Mucosa of descending colon (tissue), 3 donors: ENCODE data around the gene NLRC3. TPM values are rescaled to one million over a fixed set of nuclear protein-coding genes. Genes with fewer than 3 reads are reported as not detected.
"Not testable (repeated sequence)": the region's sequence is repeated elsewhere in the genome, so short reads cannot be mapped to it uniquely, and the experiment has no call there.

Experiments used
- ATAC-seq: fragments of 200-7000 bp; cut with Tn5 transposase; one replicate; pipeline ENCODE4 v1.9.1; 2020; ENCODE audit warnings: mild to moderate bottlenecking, moderate library complexity
- DNase-seq, 3 donors: peaks; one replicate each; pipeline ENCODE4 v3.0.0-alpha.2; 2020
- H3K36me3 ChIP-seq: fragments of 200-600 bp; one replicate; pipeline ENCODE4 v1.8.0; 2021; ENCODE audit warnings: low read depth, mild to moderate bottlenecking
- H3K4me1 ChIP-seq: fragments of 200-600 bp; one replicate; pipeline ENCODE4 v1.8.0; 2021; ENCODE audit warnings: low read depth, mild to moderate bottlenecking
- H3K4me3 ChIP-seq: fragments of 200-600 bp; one replicate; pipeline ENCODE4 v1.8.0; 2021; ENCODE audit warnings: mild to moderate bottlenecking
- H3K9me3 ChIP-seq: fragments of 200-600 bp; one replicate; pipeline ENCODE4 v1.8.0; 2021; ENCODE audit warnings: mild to moderate bottlenecking
- intact Hi-C, 2 donors: fragments of 100-400 bp; cut with DNase I in 1 of 2; cut with micrococcal nuclease in 1 of 2; formaldehyde crosslinking; loops; one replicate each; pipeline versions ENCODE4 v1.11.0 to v1.11.1; 2022; cut with DNase I, micrococcal nuclease
- total RNA-seq, 3 donors: library from RNA; stranded (reverse); fragmentation: NEBNext Ultra II Directional in 2 of 3; extraction: Animal tissue kit (Norgen Biotek cat#: 25700) in 2 of 3; gene quantifications; one replicate each; pipeline versions ENCODE4 v1.2.1 to v1.2.4, GENCODE V29; 2021 to 2023
- TF ChIP-seq, protein P1 (sequence below): fragments of 200-600 bp; IDR thresholded peaks from one replicate; pipeline ENCODE4 v1.8.0; 2022; ENCODE audit warnings: antibody characterized with exemption, mild to moderate bottlenecking
- donor health status: DM: no; HTN: no; CAD: no; lungs with moderate emphysema.
- donor health status: DM: no; HTN: no; CAD: no.
- donor health status: DM: no; HTN: yes; CAD: no.

The NLRC3 gene
- total RNA-seq, 3 donors from 2014 or later, result 1.4 to 2.6 (median 1.7) TPM

DNA sequence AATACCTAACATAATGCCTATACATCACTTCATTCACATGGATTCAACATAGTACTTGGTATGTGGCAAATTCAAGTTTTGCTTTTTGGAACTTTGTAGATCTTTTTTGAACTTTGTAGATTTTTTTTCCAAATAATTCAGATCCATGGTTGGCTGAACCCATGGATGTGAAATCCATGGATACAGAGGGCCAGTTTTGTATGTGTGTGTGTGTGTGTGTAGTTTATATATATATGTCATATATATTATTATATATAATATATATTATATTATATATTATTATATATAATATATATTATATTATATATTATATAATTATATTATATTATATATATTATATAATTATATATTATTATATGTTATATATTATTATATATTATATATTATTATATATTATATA lies 48.0 kb downstream of the NLRC3 start:
- intact Hi-C loops, result no loop called here
- Histone ChIP-seq H3K9me3 (no peaks in the 10 kb centered on the region), H3K4me1 (no peaks in the 10 kb centered on the region), H3K36me3 (peaks cover 4% of the 10 kb centered on the region), H3K4me3 (no peak overlapping the region)
- ATAC-seq (no peak), DNase-seq (no peak)
- TF ChIP-seq, protein P1, sequence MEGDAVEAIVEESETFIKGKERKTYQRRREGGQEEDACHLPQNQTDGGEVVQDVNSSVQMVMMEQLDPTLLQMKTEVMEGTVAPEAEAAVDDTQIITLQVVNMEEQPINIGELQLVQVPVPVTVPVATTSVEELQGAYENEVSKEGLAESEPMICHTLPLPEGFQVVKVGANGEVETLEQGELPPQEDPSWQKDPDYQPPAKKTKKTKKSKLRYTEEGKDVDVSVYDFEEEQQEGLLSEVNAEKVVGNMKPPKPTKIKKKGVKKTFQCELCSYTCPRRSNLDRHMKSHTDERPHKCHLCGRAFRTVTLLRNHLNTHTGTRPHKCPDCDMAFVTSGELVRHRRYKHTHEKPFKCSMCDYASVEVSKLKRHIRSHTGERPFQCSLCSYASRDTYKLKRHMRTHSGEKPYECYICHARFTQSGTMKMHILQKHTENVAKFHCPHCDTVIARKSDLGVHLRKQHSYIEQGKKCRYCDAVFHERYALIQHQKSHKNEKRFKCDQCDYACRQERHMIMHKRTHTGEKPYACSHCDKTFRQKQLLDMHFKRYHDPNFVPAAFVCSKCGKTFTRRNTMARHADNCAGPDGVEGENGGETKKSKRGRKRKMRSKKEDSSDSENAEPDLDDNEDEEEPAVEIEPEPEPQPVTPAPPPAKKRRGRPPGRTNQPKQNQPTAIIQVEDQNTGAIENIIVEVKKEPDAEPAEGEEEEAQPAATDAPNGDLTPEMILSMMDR, result no peak

DNA sequence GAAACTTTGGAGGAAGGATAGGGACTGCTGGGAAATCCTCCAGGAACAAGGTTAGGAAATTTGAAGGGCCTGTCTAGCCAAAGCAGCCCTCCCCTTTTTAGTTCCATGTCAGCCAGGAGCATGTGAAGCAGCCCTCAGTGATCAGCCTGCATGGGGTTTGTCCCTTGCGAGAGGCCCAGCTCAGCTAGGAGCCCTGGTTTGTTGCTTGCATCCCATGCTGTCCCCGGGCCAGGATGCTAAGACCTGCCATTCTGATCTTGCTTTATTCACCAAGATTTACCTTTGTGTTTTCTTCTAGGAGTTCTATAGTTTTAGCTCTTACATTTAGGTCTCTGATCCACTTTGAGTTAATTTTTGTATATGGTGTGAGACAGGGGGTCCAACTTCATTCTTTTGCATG lies 48.8 kb downstream of the NLRC3 start:
- TF ChIP-seq, protein P1, result no peak
- DNase-seq, result no peak
- ATAC-seq, result no peak
- H3K4me1 ChIP-seq, result no peaks in the 10 kb centered on the region
- H3K36me3 ChIP-seq, result peaks cover 4% of the 10 kb centered on the region
- H3K9me3 ChIP-seq, result no peaks in the 10 kb centered on the region
- intact Hi-C loops, result no loop called here
- H3K4me3 ChIP-seq, result no peak overlapping the region

DNA sequence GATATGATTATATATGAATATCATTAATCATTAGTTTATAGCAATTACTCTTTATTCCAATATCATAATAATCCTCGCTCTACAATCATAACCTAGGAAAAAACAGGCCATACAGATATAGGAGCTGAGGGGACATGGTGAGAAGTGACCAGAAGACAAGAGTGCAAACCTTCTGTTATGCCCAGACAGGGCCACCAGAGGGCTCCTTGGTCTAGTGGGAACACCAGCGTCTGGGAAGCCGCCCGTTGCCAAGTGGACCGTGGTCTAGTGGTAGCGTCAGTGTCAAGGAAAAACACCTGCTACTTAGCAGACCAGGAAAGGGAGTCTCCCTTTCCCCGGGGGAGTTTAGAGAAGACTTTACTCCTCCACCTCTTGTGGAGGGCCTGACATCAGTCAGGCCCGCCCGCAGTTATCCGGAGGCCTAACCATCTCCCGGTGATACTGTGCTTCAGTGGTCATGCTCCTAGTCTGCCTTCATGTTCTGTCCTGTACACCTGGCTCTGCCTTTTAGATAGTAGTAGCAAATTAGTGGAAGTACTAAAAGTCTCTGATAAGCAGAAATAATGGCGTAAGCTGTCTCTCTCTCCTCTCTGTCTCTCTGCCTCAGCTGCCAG lies 49.9 kb downstream of the NLRC3 start:
- DNase-seq, result peak in 2 of 3 donors; percentile 61 to 74
- ATAC-seq, H3K36me3 ChIP-seq, H3K9me3 ChIP-seq, H3K4me3 ChIP-seq, intact Hi-C loops, H3K4me1 ChIP-seq: not testable (repeated sequence)

DNA sequence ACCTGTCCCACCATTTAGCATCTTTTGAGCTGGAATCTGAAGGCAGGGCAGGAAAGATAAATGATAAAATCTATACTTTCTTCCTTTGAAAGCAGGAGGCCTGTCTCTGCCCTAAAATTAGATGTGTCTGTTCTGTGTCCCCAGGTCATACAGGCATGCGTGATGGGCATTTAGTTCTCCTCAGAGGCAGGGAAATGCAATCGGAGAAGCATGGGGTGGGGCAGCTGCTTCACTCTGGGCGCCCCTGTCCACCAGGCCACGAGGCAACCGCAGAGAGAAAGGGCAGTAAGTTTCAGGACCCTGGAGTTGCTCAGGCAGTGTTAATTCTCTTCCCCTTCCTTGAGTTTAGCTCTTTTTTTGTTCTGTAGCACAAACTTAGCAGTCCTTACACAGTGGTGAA lies 51.3 kb downstream of the NLRC3 start:
- Histone ChIP-seq H3K36me3 (peaks cover 4% of the 10 kb centered on the region), H3K9me3 (no peaks in the 10 kb centered on the region), H3K4me1 (no peaks in the 10 kb centered on the region), H3K4me3 (no peak overlapping the region)
- ATAC-seq (no peak), DNase-seq (no peak)
- intact Hi-C loops, result no loop called here
- TF ChIP-seq, protein P1, result no peak

DNA sequence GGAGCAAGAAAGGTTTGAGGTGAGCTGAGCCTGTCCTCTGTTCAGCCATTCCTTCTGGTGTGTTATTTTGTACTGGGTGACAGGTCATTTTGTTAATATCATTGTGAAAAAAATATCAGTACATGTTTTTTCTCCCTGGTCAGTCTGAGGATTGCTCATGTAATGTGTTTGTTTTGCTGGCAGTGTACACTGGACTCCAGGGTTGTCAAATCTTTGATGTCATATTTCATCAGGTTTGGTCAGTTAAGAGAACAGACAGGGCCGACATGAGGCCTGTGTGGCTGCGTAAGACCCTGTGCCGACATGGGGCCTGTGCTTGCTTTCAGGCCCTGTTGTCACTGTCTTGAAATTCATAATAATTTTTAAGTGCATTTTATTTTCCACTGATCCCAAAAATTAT lies 53.9 kb downstream of the NLRC3 start:
- Histone ChIP-seq H3K4me3 (no peak overlapping the region), H3K9me3 (no peaks in the 10 kb centered on the region), H3K4me1 (no peaks in the 10 kb centered on the region), H3K36me3 (peaks cover 4% of the 10 kb centered on the region)
- intact Hi-C loops, result no loop called here
- no peak for ATAC-seq
- no peak for DNase-seq
- TF ChIP-seq, protein P1, result no peak

DNA sequence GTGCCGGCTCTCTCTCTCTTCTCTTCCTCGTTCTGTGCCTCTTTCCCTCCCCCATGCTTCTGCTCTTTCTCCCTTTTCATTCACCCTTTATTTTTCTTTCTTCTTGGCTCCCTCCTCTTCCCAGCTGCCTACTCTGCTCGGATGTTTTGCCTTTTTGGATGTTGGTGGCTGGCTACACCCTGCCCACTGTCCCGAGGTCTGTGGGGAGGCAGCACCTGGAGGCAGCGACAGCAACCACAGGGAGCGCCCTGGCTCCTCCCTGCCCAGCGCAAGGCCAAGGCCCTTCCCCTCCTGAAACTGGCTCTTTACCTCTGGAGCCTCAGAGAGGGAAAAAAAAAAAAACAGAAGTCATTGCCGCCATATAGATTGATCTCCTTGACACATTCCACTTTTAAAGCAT lies 56.4 kb downstream of the NLRC3 start:
- peaks cover 4% of the 10 kb centered on the region for H3K36me3 ChIP-seq

More for the DNA sequence above, 56.4 kb downstream of the NLRC3 start:
- Histone ChIP-seq H3K4me1 (no peaks in the 10 kb centered on the region), H3K9me3 (no peaks in the 10 kb centered on the region), H3K4me3 (no peak overlapping the region)
- intact Hi-C loops, result no loop called here
- ATAC-seq (no peak), DNase-seq (no peak)
- TF ChIP-seq, protein P1, result no peak
